ENCODE data around the gene ARID1B. TPM values are rescaled to one million over a fixed set of nuclear protein-coding genes. Genes with fewer than 3 reads are reported as not detected.
A peak's percentile ranks its signal among the peaks of the same experiment; 100 is the strongest.

The ARID1B gene
- polyA plus RNA-seq, 1 donor: 48.5 TPM

GRCh38 chr6:157059781-157060180 is 282.6 kb downstream of the ARID1B start:
- H3K27me3 ChIP-seq (ENCODE audit: control insufficient read depth, insufficient read depth, low read length): no peaks in the 10 kb centered on the region
- H3K4me1 ChIP-seq (ENCODE audit: control insufficient read depth, insufficient read depth, low read length): no peaks in the 10 kb centered on the region
- H3K9me3 ChIP-seq (ENCODE audit: control insufficient read depth, low read depth, low read length): peaks cover 3% of the 10 kb centered on the region
- H3K27ac ChIP-seq (ENCODE audit: low read length): no peak overlapping the region
- WGBS (ENCODE audit: insufficient coverage, low lambda C conversion rate): 38% methylated on average over 1 of the region's 4 CpGs
- H3K4me3 ChIP-seq (ENCODE audit: low read length): no peak overlapping the region
- peaks cover 9% of the 10 kb centered on the region for H3K36me3 ChIP-seq (ENCODE audit: control insufficient read depth, insufficient read depth, low read length)
- peak in 1 of 2 donors; percentile 16 for DNase-seq

DNA sequence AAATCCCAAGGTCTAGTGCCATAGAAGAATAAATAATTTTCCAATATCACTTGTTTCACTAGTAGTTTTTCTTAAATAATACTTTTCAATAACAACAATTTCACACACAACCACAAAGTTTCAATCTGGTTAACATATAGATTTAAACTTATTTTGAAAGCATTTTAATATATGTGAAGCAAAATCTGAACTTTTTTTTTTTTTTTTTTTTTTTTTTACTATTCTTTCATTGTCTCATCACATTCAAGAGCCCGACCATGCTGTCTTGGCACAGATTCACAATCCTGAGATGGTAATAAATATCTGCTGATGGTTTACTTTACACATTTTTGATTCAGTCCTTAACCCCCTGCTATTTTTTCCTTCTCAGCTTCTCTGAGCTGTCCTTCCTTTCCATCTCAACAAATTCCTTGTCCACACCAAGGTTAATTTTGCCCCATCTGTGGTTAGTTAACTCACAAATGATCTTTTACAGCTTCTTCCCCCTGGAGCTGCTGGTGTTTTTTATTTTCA is 283.3 kb downstream of the ARID1B start:
- peaks cover 3% of the 10 kb centered on the region for H3K9me3 ChIP-seq (ENCODE audit: control insufficient read depth, low read depth, low read length)
- no peak for DNase-seq
- H3K4me3 ChIP-seq (ENCODE audit: low read length): no peak overlapping the region
- no peaks in the 10 kb centered on the region for H3K27me3 ChIP-seq (ENCODE audit: control insufficient read depth, insufficient read depth, low read length)
- 83% methylated on average over 1 of the region's 1 CpG for WGBS (ENCODE audit: insufficient coverage, low lambda C conversion rate)
- H3K36me3 ChIP-seq (ENCODE audit: control insufficient read depth, insufficient read depth, low read length): peaks cover 7% of the 10 kb centered on the region
- H3K4me1 ChIP-seq (ENCODE audit: control insufficient read depth, insufficient read depth, low read length): no peaks in the 10 kb centered on the region
- H3K27ac ChIP-seq (ENCODE audit: low read length): no peak overlapping the region

DNA sequence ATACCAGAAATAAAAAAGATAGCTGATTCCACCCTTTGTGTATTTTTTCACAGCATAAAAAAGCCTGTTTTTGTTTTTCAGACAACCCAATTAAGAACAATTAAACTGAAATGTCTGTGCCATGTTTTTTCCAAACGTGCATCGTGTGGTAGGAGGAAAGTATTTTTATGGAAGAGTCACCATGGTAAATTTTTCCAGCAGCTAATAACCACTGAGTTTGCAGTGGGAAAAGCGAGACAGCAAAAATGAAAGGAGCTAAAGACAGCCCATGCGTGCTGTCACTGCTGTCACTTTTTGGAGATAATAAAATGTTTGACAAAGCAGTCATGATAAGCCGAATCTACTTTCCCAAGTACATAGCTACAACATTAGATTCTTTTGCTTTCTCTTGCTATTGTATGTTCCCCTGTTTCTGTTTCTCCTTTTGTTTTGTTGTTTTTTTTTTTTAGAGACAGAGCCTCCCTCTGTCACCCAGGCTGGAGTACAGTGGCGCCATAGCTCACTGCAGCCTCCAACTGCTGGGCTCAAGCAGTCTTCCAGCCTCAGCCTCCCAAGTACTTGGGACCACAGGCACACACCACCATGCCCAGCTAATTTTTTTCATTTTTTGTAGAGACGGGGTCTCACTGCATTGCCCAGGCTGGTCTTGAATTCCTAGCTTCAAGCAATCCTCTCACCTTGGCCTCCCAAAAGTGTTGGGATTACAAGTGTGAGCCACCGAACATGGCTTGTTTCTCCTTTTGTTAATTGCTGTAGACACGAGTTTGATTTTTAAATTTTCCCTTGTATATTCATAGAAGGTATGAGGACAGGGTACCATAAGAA is 284.8 kb downstream of the ARID1B start:
- Histone ChIP-seq H3K9me3 (ENCODE audit: control insufficient read depth, low read depth, low read length) (no peaks in the 10 kb centered on the region), H3K4me1 (ENCODE audit: control insufficient read depth, insufficient read depth, low read length) (no peaks in the 10 kb centered on the region), H3K27me3 (ENCODE audit: control insufficient read depth, insufficient read depth, low read length) (no peaks in the 10 kb centered on the region), H3K27ac (ENCODE audit: low read length) (no peak overlapping the region), H3K36me3 (ENCODE audit: control insufficient read depth, insufficient read depth, low read length) (peaks cover 2% of the 10 kb centered on the region), H3K4me3 (ENCODE audit: low read length) (no peak overlapping the region)
- no peak for DNase-seq
- WGBS (ENCODE audit: insufficient coverage, low lambda C conversion rate): 85% methylated on average over 3 of the region's 9 CpGs

DNA sequence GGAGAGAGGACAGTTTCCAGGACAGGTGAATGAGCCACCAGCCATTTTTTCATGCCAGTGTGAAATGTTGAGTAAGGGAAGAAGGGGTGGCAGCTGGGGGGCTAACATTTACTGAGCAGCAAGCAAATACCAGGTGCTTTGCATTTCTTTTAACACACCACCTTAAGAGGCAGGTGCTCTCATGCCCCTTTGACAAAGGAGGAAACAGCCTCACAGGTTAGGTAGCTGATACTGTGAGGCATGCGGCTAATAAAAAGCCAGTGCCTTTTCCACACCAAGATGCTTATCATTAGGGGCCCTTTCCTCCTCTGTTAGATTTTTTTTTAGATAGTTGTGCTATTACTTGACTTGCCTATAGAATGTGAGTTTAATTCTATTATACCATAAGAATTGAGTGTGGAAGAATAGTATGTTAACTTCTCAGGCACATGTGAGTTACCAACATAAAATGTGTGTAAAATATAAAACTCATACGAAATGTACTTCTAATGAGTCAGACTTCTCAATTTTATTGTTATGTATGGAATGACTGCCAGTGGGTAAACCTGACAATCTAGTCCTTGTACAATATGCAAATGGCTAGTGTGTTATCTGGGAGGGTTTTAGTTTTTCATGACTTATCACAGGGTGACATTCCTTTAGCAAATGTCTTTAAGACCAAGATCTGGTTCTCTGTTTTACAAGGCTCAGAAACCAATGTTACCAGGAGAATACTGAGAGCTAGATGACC is 286.2 kb downstream of the ARID1B start:
- H3K27me3 ChIP-seq (ENCODE audit: control insufficient read depth, insufficient read depth, low read length): no peaks in the 10 kb centered on the region
- H3K36me3 ChIP-seq (ENCODE audit: control insufficient read depth, insufficient read depth, low read length): peaks cover 2% of the 10 kb centered on the region
- no CpG with 5 or more reads among the region's 2 CpGs for WGBS (ENCODE audit: insufficient coverage, low lambda C conversion rate)
- no peak overlapping the region for H3K27ac ChIP-seq (ENCODE audit: low read length)
- H3K4me3 ChIP-seq (ENCODE audit: low read length): no peak overlapping the region
- peaks cover 2% of the 10 kb centered on the region for H3K4me1 ChIP-seq (ENCODE audit: control insufficient read depth, insufficient read depth, low read length)
- DNase-seq: no peak
- no peaks in the 10 kb centered on the region for H3K9me3 ChIP-seq (ENCODE audit: control insufficient read depth, low read depth, low read length)

- DNase-seq: no peak
- H3K27ac ChIP-seq (ENCODE audit: low read length): no peak overlapping the region
- peaks cover 2% of the 10 kb centered on the region for H3K36me3 ChIP-seq (ENCODE audit: control insufficient read depth, insufficient read depth, low read length)
- H3K9me3 ChIP-seq (ENCODE audit: control insufficient read depth, low read depth, low read length): no peaks in the 10 kb centered on the region
- H3K4me1 ChIP-seq (ENCODE audit: control insufficient read depth, insufficient read depth, low read length): peaks cover 6% of the 10 kb centered on the region
- H3K27me3 ChIP-seq (ENCODE audit: control insufficient read depth, insufficient read depth, low read length): no peaks in the 10 kb centered on the region
- WGBS (ENCODE audit: insufficient coverage, low lambda C conversion rate): no CpG with 5 or more reads among the region's 5 CpGs
- no peak overlapping the region for H3K4me3 ChIP-seq (ENCODE audit: low read length)
Observed at GRCh38 chr6:157063923-157064322, 286.7 kb downstream of the ARID1B start.

DNA sequence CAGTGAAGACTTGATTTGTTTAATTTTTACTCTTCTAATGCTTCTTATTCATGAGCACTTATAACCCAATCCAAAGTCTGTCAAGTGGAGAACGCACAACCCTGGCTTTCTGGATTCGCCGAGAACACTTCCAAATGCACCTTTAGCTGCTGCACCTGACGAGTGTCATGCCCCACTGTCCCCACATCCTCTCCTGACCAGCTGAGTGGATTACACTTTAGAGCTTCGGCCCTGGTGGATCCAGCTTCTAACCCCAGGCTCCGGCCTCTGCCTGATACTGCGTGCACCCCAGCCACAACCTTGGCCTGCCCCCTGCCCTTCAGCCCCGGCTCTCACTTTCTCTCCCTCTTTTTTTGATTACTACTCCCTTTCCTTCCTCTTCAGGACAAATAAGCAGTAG is 287.3 kb downstream of the ARID1B start:
- H3K27me3 ChIP-seq (ENCODE audit: control insufficient read depth, insufficient read depth, low read length): no peaks in the 10 kb centered on the region
- H3K9me3 ChIP-seq (ENCODE audit: control insufficient read depth, low read depth, low read length): no peaks in the 10 kb centered on the region
- H3K36me3 ChIP-seq (ENCODE audit: control insufficient read depth, insufficient read depth, low read length): peaks cover 2% of the 10 kb centered on the region
- H3K4me1 ChIP-seq (ENCODE audit: control insufficient read depth, insufficient read depth, low read length): peaks cover 12% of the 10 kb centered on the region
- WGBS (ENCODE audit: insufficient coverage, low lambda C conversion rate): 50% methylated on average over 1 of the region's 8 CpGs
- DNase-seq: no peak
- H3K27ac ChIP-seq (ENCODE audit: low read length): no peak overlapping the region
- no peak overlapping the region for H3K4me3 ChIP-seq (ENCODE audit: low read length)

DNA sequence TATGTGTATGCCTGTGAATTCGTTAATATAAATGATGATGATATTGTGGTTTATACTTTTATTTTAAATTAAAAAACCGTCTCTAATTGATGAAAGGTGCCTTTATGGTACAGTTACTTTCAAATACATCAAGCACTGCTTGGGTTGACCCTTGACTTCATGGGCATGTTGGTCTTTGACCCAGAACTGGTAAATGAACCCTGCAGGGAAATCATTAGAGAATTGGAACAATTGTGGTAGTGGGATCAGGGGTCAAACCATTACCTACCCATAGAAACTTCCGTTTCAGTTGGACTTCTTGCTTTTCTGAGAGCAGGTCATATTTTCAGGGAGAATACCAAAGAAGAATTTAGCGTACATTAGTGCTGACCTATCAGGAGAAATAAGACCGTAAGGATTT is 288.2 kb downstream of the ARID1B start:
- peaks cover 16% of the 10 kb centered on the region for H3K4me1 ChIP-seq (ENCODE audit: control insufficient read depth, insufficient read depth, low read length)
- 94% methylated on average over 2 of the region's 5 CpGs for WGBS (ENCODE audit: insufficient coverage, low lambda C conversion rate)
- no peak overlapping the region for H3K27ac ChIP-seq (ENCODE audit: low read length)

DNA sequence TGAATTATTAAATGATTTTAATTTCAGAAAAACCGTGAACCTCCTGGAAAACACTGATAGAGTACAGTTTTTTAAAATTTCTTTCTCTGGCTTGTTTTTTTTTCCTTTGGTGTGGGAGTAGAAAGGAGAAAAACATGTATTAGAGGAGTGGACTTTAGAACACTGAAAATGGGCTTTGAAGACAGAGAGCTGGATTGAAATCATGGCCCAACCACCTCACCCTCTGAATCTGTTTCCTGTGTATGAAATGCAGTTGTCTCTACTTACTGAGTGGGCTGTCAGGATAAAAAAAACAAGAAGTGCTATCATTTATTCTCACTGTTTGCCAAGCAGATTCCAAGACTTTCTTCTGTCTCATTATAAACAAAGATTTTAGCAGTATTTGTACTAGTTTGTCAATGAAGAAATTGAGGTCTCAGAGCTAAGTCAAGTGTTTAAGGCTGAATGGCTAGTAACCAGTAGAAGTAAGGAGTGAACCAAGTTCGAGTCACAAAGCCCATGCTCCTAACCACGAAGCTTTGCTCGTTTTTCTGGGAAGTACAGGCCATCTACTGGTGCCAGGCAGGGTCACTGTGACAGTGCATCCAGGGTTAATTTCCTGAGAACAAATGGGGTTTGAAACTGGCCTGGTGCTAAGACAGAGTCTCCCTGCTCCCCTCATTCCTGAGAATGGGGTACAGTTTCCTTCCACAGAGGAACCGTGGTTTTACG is 289.8 kb downstream of the ARID1B start:
- H3K4me1 ChIP-seq (ENCODE audit: control insufficient read depth, insufficient read depth, low read length): peaks cover 25% of the 10 kb centered on the region
- no peaks in the 10 kb centered on the region for H3K9me3 ChIP-seq (ENCODE audit: control insufficient read depth, low read depth, low read length)
- no peaks in the 10 kb centered on the region for H3K27me3 ChIP-seq (ENCODE audit: control insufficient read depth, insufficient read depth, low read length)
- DNase-seq: no peak
- H3K36me3 ChIP-seq (ENCODE audit: control insufficient read depth, insufficient read depth, low read length): peaks cover 2% of the 10 kb centered on the region
- WGBS (ENCODE audit: insufficient coverage, low lambda C conversion rate): 63% methylated on average over 1 of the region's 6 CpGs
- no peak overlapping the region for H3K4me3 ChIP-seq (ENCODE audit: low read length)
- H3K27ac ChIP-seq (ENCODE audit: low read length): no peak overlapping the region

More for the DNA sequence above, 288.2 kb downstream of the ARID1B start:
- Histone ChIP-seq H3K36me3 (ENCODE audit: control insufficient read depth, insufficient read depth, low read length) (peaks cover 2% of the 10 kb centered on the region), H3K27me3 (ENCODE audit: control insufficient read depth, insufficient read depth, low read length) (no peaks in the 10 kb centered on the region), H3K4me3 (ENCODE audit: low read length) (no peak overlapping the region), H3K9me3 (ENCODE audit: control insufficient read depth, low read depth, low read length) (no peaks in the 10 kb centered on the region)
- no peak for DNase-seq

- DNase-seq: no peak
- 92% methylated on average over 6 of the region's 8 CpGs for WGBS (ENCODE audit: insufficient coverage, low lambda C conversion rate)
Observed at GRCh38 chr6:157067507-157067906, 290.3 kb downstream of the ARID1B start.

DNA sequence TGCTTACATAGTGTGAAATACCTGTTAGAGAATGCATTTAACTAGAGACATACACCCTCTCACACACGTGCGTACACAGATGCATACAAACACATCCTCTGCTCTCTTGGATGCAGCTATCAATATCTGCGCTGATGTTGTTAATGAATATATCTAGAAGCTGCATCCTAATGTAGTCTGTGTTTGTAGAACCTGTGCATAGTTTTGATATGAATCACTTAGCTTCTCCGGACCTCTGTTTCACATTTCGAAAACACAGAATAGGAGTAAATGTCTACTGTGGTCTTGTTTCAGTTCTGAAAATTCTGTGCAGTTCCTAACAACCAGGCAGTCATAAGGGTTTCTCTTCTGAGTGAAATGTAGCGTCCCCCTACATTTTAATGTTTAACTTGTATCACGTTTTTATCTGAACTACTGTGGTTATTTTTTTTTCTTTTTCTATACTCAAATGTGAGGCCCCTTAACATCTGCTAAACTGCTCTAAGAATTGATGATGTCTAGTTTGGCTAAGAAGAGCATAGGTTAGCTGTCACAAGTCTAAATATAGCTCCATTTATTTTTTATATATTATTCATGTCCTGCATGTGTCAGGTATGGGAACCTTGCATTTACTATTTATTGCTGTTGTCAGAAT is 291.6 kb downstream of the ARID1B start:
- no peak overlapping the region for H3K4me3 ChIP-seq (ENCODE audit: low read length)
- peaks cover 25% of the 10 kb centered on the region for H3K4me1 ChIP-seq (ENCODE audit: control insufficient read depth, insufficient read depth, low read length)
- 30% methylated on average over 2 of the region's 7 CpGs for WGBS (ENCODE audit: insufficient coverage, low lambda C conversion rate)
- H3K9me3 ChIP-seq (ENCODE audit: control insufficient read depth, low read depth, low read length): no peaks in the 10 kb centered on the region
- no peak overlapping the region for H3K27ac ChIP-seq (ENCODE audit: low read length)
- H3K36me3 ChIP-seq (ENCODE audit: control insufficient read depth, insufficient read depth, low read length): peaks cover 2% of the 10 kb centered on the region
- DNase-seq: no peak
- no peaks in the 10 kb centered on the region for H3K27me3 ChIP-seq (ENCODE audit: control insufficient read depth, insufficient read depth, low read length)

More at GRCh38 chr6:157067507-157067906, 290.3 kb downstream of the ARID1B start:
- H3K27ac ChIP-seq (ENCODE audit: low read length): no peak overlapping the region
- no peaks in the 10 kb centered on the region for H3K9me3 ChIP-seq (ENCODE audit: control insufficient read depth, low read depth, low read length)
- peaks cover 25% of the 10 kb centered on the region for H3K4me1 ChIP-seq (ENCODE audit: control insufficient read depth, insufficient read depth, low read length)
- no peaks in the 10 kb centered on the region for H3K27me3 ChIP-seq (ENCODE audit: control insufficient read depth, insufficient read depth, low read length)
- H3K4me3 ChIP-seq (ENCODE audit: low read length): no peak overlapping the region
- peaks cover 2% of the 10 kb centered on the region for H3K36me3 ChIP-seq (ENCODE audit: control insufficient read depth, insufficient read depth, low read length)
